Spleen (tissue), 11 donors: ENCODE data around the gene HOXD10. TPM values are rescaled to one million over a fixed set of nuclear protein-coding genes. Genes with fewer than 3 reads are reported as not detected.

Source experiments
- DNase-seq: peaks from one replicate; pipeline ENCODE4 v3.0.0-alpha.2; 2020
- H3K27ac ChIP-seq, 8 donors: fragments of 200-600 bp; sonication (generic) in 7 of 8; 1 replicate in 4 of 8; 2 replicates in 4 of 8; pipeline versions ENCODE4 v1.5.0 to v1.8.0; 2016 to 2021; ENCODE audit warnings: inconsistent platforms in 4 of 8, mild to moderate bottlenecking in 4 of 8, moderate library complexity in 1 of 8
- H3K27me3 ChIP-seq, 7 donors: fragments of 200-600 bp; sonication (generic) in 6 of 7; replicated peaks in 1 of 7; 1 replicate in 4 of 7; 2 replicates in 3 of 7; pipeline versions ENCODE4 v1.5.0 to v1.8.0; 2016 to 2021; ENCODE audit warnings: inconsistent platforms in 3 of 7, mild to moderate bottlenecking in 1 of 7
- H3K36me3 ChIP-seq, 6 donors: fragments of 200-600 bp; sonication (generic) in 5 of 6; 1 replicate in 4 of 6; 2 replicates in 2 of 6; pipeline versions ENCODE4 v1.5.0 to v1.8.0; 2016 to 2021; ENCODE audit warnings: inconsistent platforms in 2 of 6
- H3K4me1 ChIP-seq, 6 donors: fragments of 200-600 bp; sonication (generic) in 5 of 6; 1 replicate in 3 of 6; 2 replicates in 3 of 6; pipeline versions ENCODE4 v1.5.0 to v1.8.0; 2016 to 2021; ENCODE audit warnings: inconsistent platforms in 3 of 6
- H3K4me3 ChIP-seq, 8 donors: fragments of 200-600 bp; sonication (generic) in 7 of 8; 1 replicate in 4 of 8; 2 replicates in 4 of 8; pipeline versions ENCODE4 v1.5.0 to v1.8.0; 2016 to 2021; ENCODE audit warnings: inconsistent platforms in 4 of 8, mild to moderate bottlenecking in 4 of 8, moderate library complexity in 2 of 8
- H3K9me3 ChIP-seq, 8 donors: fragments of 200-600 bp; sonication (generic) in 7 of 8; 1 replicate in 4 of 8; 2 replicates in 4 of 8; pipeline versions ENCODE4 v1.5.0 to v1.8.0; 2016 to 2021; ENCODE audit warnings: inconsistent platforms in 4 of 8
- CTCF ChIP-seq, 11 experiments: fragments of 200-600 bp in 7 of 11; fragments of 450-650 bp in 4 of 11; sonication (generic) in 4 of 11; IDR thresholded peaks in 8 of 11; conservative IDR thresholded peaks in 3 of 11; 1 replicate in 7 of 11; 2 replicates in 4 of 11; pipeline versions ENCODE4 v1.4.0 to v1.8.0; 2016 to 2021; ENCODE audit warnings: antibody characterized with exemption in 11 of 11, inconsistent platforms in 4 of 11, mild to moderate bottlenecking in 1 of 11
- POLR2A ChIP-seq, 3 donors: fragments of 450-650 bp; IDR thresholded peaks; one replicate each; pipeline ENCODE4 v1.5.1; 2017; ENCODE audit warnings: antibody characterized with exemption in 3 of 3, mild to moderate bottlenecking in 1 of 3
- POLR2AphosphoS5 ChIP-seq, 3 donors: sonication (generic); formaldehyde crosslinking; IDR thresholded peaks; one replicate each; pipeline ENCODE4 v1.5.1; 2017; ENCODE audit warnings: antibody characterized with exemption in 3 of 3
- WGBS, 5 donors: extraction: QIAGEN DNeasy Blood & Tissue Kit in 3 of 5; methylation state at CpG; one replicate each; pipeline versions ENCODE4 v1.1.5 to v1.1.7; 2013 to 2018; 5-methylcytosine and 5-hydroxymethylcytosine counted together
- intact Hi-C: fragments of 100-400 bp; cut with DNase I; formaldehyde crosslinking; loops from one replicate; pipeline ENCODE4 v1.15.0; 2023; ENCODE audit warnings: low total_unique reads
- polyA plus RNA-seq, 3 donors: library from polyadenylated mRNA; stranded (reverse); fragments of 200-250 nt; gene quantifications; one replicate each; pipeline ENCODE4 v1.2.1, GENCODE V29; 2013
- total RNA-seq, 7 donors: library from RNA; depleted of rRNA in 3 of 7; stranded (reverse); fragments of >200 nt in 3 of 7; fragmentation: NEBNext Ultra II Directional in 4 of 7; extraction: Animal tissue kit (Norgen Biotek cat#: 25700) in 4 of 7; gene quantifications; one replicate each; pipeline versions ENCODE4 v1.1.0 to v1.2.1, GENCODE V29; 2016 to 2021
- donor health status: healthy with polysubstance abuse.
- donor health status: DM: no; HTN: no; CAD: no; lungs with moderate emphysema.
- donor health status: DM: no; HTN: no; CAD: no.
- donor health status: Bipolar disorder and iron deficiency.
- donor health status: healthy.
- donor health status: DM: no; HTN: no; CAD: no.
- donor health status: DM: yes; HTN: yes; CAD: no.

HOXD10 gene
- total and polyA plus RNA-seq, 10 donors: 0.06 TPM; not detected in 9

- no peak for TF ChIP-seq POLR2AphosphoS5 (IDR thresholded peaks at IDR 0.05)
- TF ChIP-seq POLR2A (IDR thresholded peaks at IDR 0.05): no peak
- TF ChIP-seq CTCF (IDR thresholded peaks at IDR 0.05 in 8 of 11, conservative IDR thresholded peaks at IDR 0.05 in 3 of 11): no peak
- Histone ChIP-seq H3K36me3 (no peaks in the 10 kb centered on the region), H3K4me3 (no peak overlapping the region), H3K27ac (peak overlapping the region; percentile 30 to 93 (median 86)), H3K9me3 (no peaks in the 10 kb centered on the region), H3K4me1 (peaks cover 3 to 82% (median 47%) of the 10 kb centered on the region in 6 donors), H3K27me3 (peaks cover 0 to 100% (median 98%) of the 10 kb centered on the region in 7 donors)
- intact Hi-C loops: no loop called here
- DNase-seq: no peak
Measured at GRCh38 chr2:176135035-176135440, 18.5 kb downstream of the HOXD10 start.

- peaks cover 7 to 80% (median 50%) of the 10 kb centered on the region in 6 donors for H3K4me1 ChIP-seq
- intact Hi-C loops: no loop called here
- H3K9me3 ChIP-seq: no peaks in the 10 kb centered on the region
- H3K4me3 ChIP-seq: peak overlapping the region; percentile 12 to 67 (median 36)
- DNase-seq: peak; percentile 75
- peak overlapping the region; percentile 69 to 93 (median 86) for H3K27ac ChIP-seq
- peaks cover 0 to 100% (median 94%) of the 10 kb centered on the region in 7 donors for H3K27me3 ChIP-seq
- 2 to 7% (median 5%) methylated on average over 40 to 71 of the region's 71 CpGs for WGBS, 5 donors
- no peaks in the 10 kb centered on the region for H3K36me3 ChIP-seq
- TF ChIP-seq CTCF (IDR thresholded peaks at IDR 0.05 in 8 of 11, conservative IDR thresholded peaks at IDR 0.05 in 3 of 11) (no peak), POLR2AphosphoS5 (IDR thresholded peaks at IDR 0.05) (peak in 2 of 3 donors; percentile 25 to 49), POLR2A (IDR thresholded peaks at IDR 0.05) (no peak)
Measured at GRCh38 chr2:176136374-176137251, 20.0 kb downstream of the HOXD10 start.

- no peaks in the 10 kb centered on the region for H3K9me3 ChIP-seq
- H3K27ac ChIP-seq: peak overlapping the region; percentile 69 to 93 (median 86)
- peaks cover 7 to 75% (median 47%) of the 10 kb centered on the region in 6 donors for H3K4me1 ChIP-seq
- TF ChIP-seq POLR2AphosphoS5 (IDR thresholded peaks at IDR 0.05) (no peak), CTCF (IDR thresholded peaks at IDR 0.05 in 8 of 11, conservative IDR thresholded peaks at IDR 0.05 in 3 of 11) (no peak), POLR2A (IDR thresholded peaks at IDR 0.05) (no peak)
- WGBS, 5 donors: 8 to 19% (median 13%) methylated on average over 2 of the region's 2 CpGs
- intact Hi-C loops: no loop called here
- no peak for DNase-seq
- H3K4me3 ChIP-seq: peak overlapping the region; percentile 12 to 67 (median 36)
- peaks cover 0 to 100% (median 88%) of the 10 kb centered on the region in 7 donors for H3K27me3 ChIP-seq
- no peaks in the 10 kb centered on the region for H3K36me3 ChIP-seq
Measured at GRCh38 chr2:176137252-176137580, 20.6 kb downstream of the HOXD10 start.

GRCh38 chr2:176137906-176138305 is 21.3 kb downstream of the HOXD10 start:
- TF ChIP-seq POLR2AphosphoS5 (IDR thresholded peaks at IDR 0.05) (no peak), CTCF (IDR thresholded peaks at IDR 0.05 in 8 of 11, conservative IDR thresholded peaks at IDR 0.05 in 3 of 11) (no peak), POLR2A (IDR thresholded peaks at IDR 0.05) (no peak)
- DNase-seq: no peak
- Histone ChIP-seq H3K27ac (peak overlapping the region; percentile 60 to 93 (median 86)), H3K4me3 (peak overlapping the region in 6 of 8 donors; percentile 7 to 67 (median 38)), H3K27me3 (peaks cover 0 to 100% (median 84%) of the 10 kb centered on the region in 7 donors), H3K36me3 (no peaks in the 10 kb centered on the region), H3K4me1 (peaks cover 7 to 68% (median 45%) of the 10 kb centered on the region in 6 donors), H3K9me3 (no peaks in the 10 kb centered on the region)
- 39 to 51% (median 44%) methylated on average over 8 of the region's 8 CpGs for WGBS, 5 donors
- intact Hi-C loops: no loop called here
